Stimulated activated CD4-positive, alpha-beta T cell treated with anti-CD3 and anti-CD28 coated beads, Interleukin-15, amount 100 ng/mL, for 1 hour (primary cell): ENCODE results near the gene PKN2.
"Not testable (repeated sequence)": the region's sequence is repeated elsewhere in the genome, so short reads cannot be mapped to it uniquely, and the experiment has no call there.

Source experiments
- DNase-seq, 2 donors: peaks; one replicate each; pipeline ENCODE4 v3.0.0-alpha.2; 2020; ENCODE audit warnings: low read depth in 1 of 2, low spot score in 1 of 2

PKN2 gene

GRCh38 chr1:88678405-88678804 lies 5.7 kb upstream of the PKN2 start:
- DNase-seq, result no peak

GRCh38 chr1:88680471-88680870 lies 3.6 kb upstream of the PKN2 start:
- DNase-seq, result no peak

GRCh38 chr1:88680911-88681622 lies 3.0 kb upstream of the PKN2 start:
- DNase-seq, result no peak

GRCh38 chr1:88684482-88685258 lies 597 bp downstream of the PKN2 start:
- peak; percentile 25 to 39 for DNase-seq

- no peak for DNase-seq
Observed at GRCh38 chr1:88685259-88685620, 1.2 kb downstream of the PKN2 start.

- no peak for DNase-seq
Observed at GRCh38 chr1:88691540-88691939, 7.5 kb downstream of the PKN2 start.

- no peak for DNase-seq
Observed at GRCh38 chr1:88695781-88696180, 11.7 kb downstream of the PKN2 start.

GRCh38 chr1:88697503-88697902 lies 13.4 kb downstream of the PKN2 start:
- DNase-seq, result no peak

GRCh38 chr1:88698140-88698539 lies 14.1 kb downstream of the PKN2 start:
- no peak for DNase-seq

- no peak for DNase-seq
Observed at GRCh38 chr1:88698764-88699163, 14.7 kb downstream of the PKN2 start.

- no peak for DNase-seq
Observed at GRCh38 chr1:88700425-88701013, 16.4 kb downstream of the PKN2 start.

GRCh38 chr1:88701275-88701674 lies 17.2 kb downstream of the PKN2 start:
- no peak for DNase-seq

- not testable (repeated sequence) for DNase-seq
Observed at GRCh38 chr1:88701793-88702192, 17.7 kb downstream of the PKN2 start.

GRCh38 chr1:88708011-88708410 lies 23.9 kb downstream of the PKN2 start:
- DNase-seq, result no peak

GRCh38 chr1:88712907-88713306 lies 28.8 kb downstream of the PKN2 start:
- not testable (repeated sequence) for DNase-seq

GRCh38 chr1:88716571-88716970 lies 32.5 kb downstream of the PKN2 start:
- DNase-seq, result not testable (repeated sequence)

- no peak for DNase-seq
Observed at GRCh38 chr1:88722492-88722891, 38.4 kb downstream of the PKN2 start.

- no peak for DNase-seq
Observed at GRCh38 chr1:88726697-88727096, 42.6 kb downstream of the PKN2 start.

GRCh38 chr1:88727205-88727604 lies 43.1 kb downstream of the PKN2 start:
- no peak for DNase-seq

GRCh38 chr1:88729297-88729696 lies 45.2 kb downstream of the PKN2 start:
- no peak for DNase-seq

- no peak for DNase-seq
Observed at GRCh38 chr1:88730132-88730675, 46.1 kb downstream of the PKN2 start.

- no peak for DNase-seq
Observed at GRCh38 chr1:88730995-88731394, 46.9 kb downstream of the PKN2 start.
